SK-N-SH (cell line): ENCODE results near the gene PRICKLE2. TPM values are rescaled to one million over a fixed set of nuclear protein-coding genes. Genes with fewer than 3 reads are reported as not detected.

Experiments
- CTCF ChIA-PET: fragments of 300-600, 350-600 bp; formaldehyde crosslinking; extraction: SDS; loops from one replicate; lab custom pipeline; 2021; lab: Yijun Ruan, JAX
- POLR2A ChIA-PET: fragments of 350-600 bp; sonication (Branson Sonifier 250); formaldehyde crosslinking; extraction: SDS; loops from one replicate; lab custom pipeline; 2020; ENCODE audit warnings: antibody characterized with exemption, inconsistent platforms; lab: Yijun Ruan, JAX
- DNase-seq: peaks from one replicate; pipeline ENCODE4 v3.0.0; 2012
- H2AFZ ChIP-seq: fragments of 200-600 bp; sonication (generic); 2 replicates; pipeline ENCODE4 v1.8.1; 2016; ENCODE audit warnings: antibody characterized with exemption, mild to moderate bottlenecking, low read depth
- H3F3A ChIP-seq: fragments of 200-600 bp; sonication (generic); replicated peaks from 2 replicates; pipeline ENCODE3; 2016; ENCODE audit warnings: antibody characterized with exemption, mild to moderate bottlenecking; ENCODE audit not compliant: insufficient read depth
- H3K27ac ChIP-seq, 2 experiments: fragments of 200-500 bp in 1 of 2; fragments of 200-600 bp in 1 of 2; sonication (Bioruptor generic) in 1 of 2; sonication (generic), shearing (Covaris generic) in 1 of 2; 2 replicates each; pipeline versions ENCODE4 v1.5.1 to v1.6.1; 2014 to 2016; ENCODE audit warnings: low read depth in 2 of 2, inconsistent platforms in 1 of 2, low read length in 1 of 2, mild to moderate bottlenecking in 1 of 2, mixed read lengths in 1 of 2
- H3K27me3 ChIP-seq: fragments of 200-600 bp; sonication (generic), shearing (Covaris generic); 2 replicates; pipeline ENCODE4 v1.6.1; 2016; ENCODE audit warnings: mixed run types; ENCODE audit not compliant: insufficient read depth
- H3K36me3 ChIP-seq, 2 experiments: fragments of 200-500 bp in 1 of 2; fragments of 200-600 bp in 1 of 2; sonication (Bioruptor generic) in 1 of 2; sonication (generic) in 1 of 2; replicated peaks in 1 of 2; 2 replicates each; pipeline versions ENCODE3 to v1.5.1; 2014 to 2016; ENCODE audit warnings: low read length in 1 of 2, mild to moderate bottlenecking in 1 of 2; ENCODE audit not compliant: insufficient read depth in 2 of 2, control insufficient read depth in 1 of 2
- H3K4me1 ChIP-seq, 2 experiments: fragments of 200-500 bp in 1 of 2; fragments of 200-600 bp in 1 of 2; sonication (Bioruptor generic) in 1 of 2; sonication (generic), shearing (Covaris generic) in 1 of 2; 2 replicates each; pipeline versions ENCODE4 v1.5.1 to v1.6.1; 2014 to 2016; ENCODE audit warnings: low read depth in 1 of 2, low read length in 1 of 2, mixed run types in 1 of 2; ENCODE audit not compliant: insufficient read depth in 2 of 2, control insufficient read depth in 1 of 2
- H3K4me2 ChIP-seq: fragments of 200-600 bp; sonication (generic), shearing (Covaris generic); 2 replicates; pipeline ENCODE4 v1.6.1; 2017; ENCODE audit warnings: mixed run types
- H3K4me3 ChIP-seq, 2 experiments: fragments of 200-500 bp in 1 of 2; fragments of 200-600 bp in 1 of 2; sonication (Bioruptor generic) in 1 of 2; sonication (generic), shearing (Covaris generic) in 1 of 2; 2 replicates each; pipeline versions ENCODE4 v1.5.1 to v1.8.1; 2014 to 2016; ENCODE audit warnings: low read depth in 2 of 2, inconsistent platforms in 1 of 2, low read length in 1 of 2, mild to moderate bottlenecking in 1 of 2, mixed read lengths in 1 of 2, moderate library complexity in 1 of 2
- H3K79me2 ChIP-seq: fragments of 200-600 bp; sonication (generic); 2 replicates; pipeline ENCODE4 v1.8.1; 2017; ENCODE audit warnings: mild to moderate bottlenecking; ENCODE audit not compliant: insufficient read depth
- H3K9ac ChIP-seq: fragments of 200-600 bp; sonication (generic); 2 replicates; pipeline ENCODE4 v1.6.1; 2017; ENCODE audit warnings: mixed run types
- H3K9me2 ChIP-seq: fragments of 200-600 bp; sonication (generic); 2 replicates; pipeline ENCODE4 v1.6.1; 2017; ENCODE audit warnings: mixed run types
- H3K9me3 ChIP-seq: fragments of 200-600 bp; sonication (generic); 2 replicates; pipeline ENCODE4 v1.6.1; 2017; ENCODE audit warnings: mixed run types, mild to moderate bottlenecking, moderate library complexity
- H4K20me1 ChIP-seq: fragments of 200-600 bp; sonication (generic); 2 replicates; pipeline ENCODE4 v1.6.1; 2017; ENCODE audit warnings: mild to moderate bottlenecking, mixed run types; ENCODE audit not compliant: insufficient read depth
- EP300 ChIP-seq, 2 experiments: IDR thresholded peaks; 2 replicates each; pipeline versions ENCODE4 v1.4.0 to v1.6.1; 2012; ENCODE audit warnings: borderline replicate concordance in 1 of 2, low read depth in 1 of 2, low read length in 1 of 2
- MEF2A ChIP-seq: IDR thresholded peaks from 2 replicates; pipeline ENCODE4 v1.4.0; 2012; ENCODE audit warnings: low read depth, borderline replicate concordance
- MXI1 ChIP-seq: IDR thresholded peaks from 2 replicates; pipeline ENCODE4 v1.6.1; 2012; ENCODE audit warnings: mild to moderate bottlenecking, low read depth, low read length, improper control_type of control experiment
- POLR2AphosphoS5 ChIP-seq: IDR thresholded peaks from 2 replicates; pipeline ENCODE4 v1.6.1; 2012; ENCODE audit warnings: low read depth, low read length
- RAD21 ChIP-seq: IDR thresholded peaks from 2 replicates; pipeline ENCODE4 v1.6.1; 2012; ENCODE audit warnings: mild to moderate bottlenecking, low read length
- RFX5 ChIP-seq: IDR thresholded peaks from 2 replicates; pipeline ENCODE4 v1.6.1; 2012; ENCODE audit warnings: mild to moderate bottlenecking, improper control_type of control experiment, low read length
- SIN3A ChIP-seq: IDR thresholded peaks from 2 replicates; pipeline ENCODE4 v1.6.1; 2012; ENCODE audit warnings: low read depth, mild to moderate bottlenecking, low read length, moderate library complexity, borderline replicate concordance
- SMC3 ChIP-seq: IDR thresholded peaks from 2 replicates; pipeline ENCODE4 v1.6.1; 2012; ENCODE audit warnings: low read depth, low read length, improper control_type of control experiment
- USF1 ChIP-seq: IDR thresholded peaks from 2 replicates; pipeline ENCODE4 v1.4.0; 2012; ENCODE audit warnings: low read depth, borderline replicate concordance
- USF2 ChIP-seq: fragments of 150-350 bp; IDR thresholded peaks from 2 replicates; pipeline ENCODE4 v1.6.1; 2017; ENCODE audit warnings: antibody characterized with exemption, low read length, low read depth, borderline replicate concordance
- WGBS: methylation state at CpG from one replicate; pipeline ENCODE4 v1.1.6; 2017; ENCODE audit warnings: low lambda C conversion rate; 5-methylcytosine and 5-hydroxymethylcytosine counted together
- polyA plus RNA-seq, 3 experiments: library from polyadenylated mRNA; depleted of rRNA; stranded (reverse); fragments of >200 nt; gene quantifications; 2 replicates each; pipeline ENCODE4 v1.2.3, GENCODE V29; 2012
- TF ChIP-seq, protein P1 (sequence below): fragments of 150-350 bp; IDR thresholded peaks from 2 replicates; pipeline ENCODE4 v1.6.1; 2016; ENCODE audit warnings: mild to moderate bottlenecking, low read depth, low read length
- TF ChIP-seq, protein P2 (sequence below): fragments of 200-600 bp; sonication (generic); IDR thresholded peaks from 2 replicates; pipeline ENCODE4 v1.6.1; 2017; ENCODE audit warnings: antibody characterized with exemption, mild to moderate bottlenecking, moderate library complexity

PRICKLE2 gene
- polyA plus RNA-seq, 1 of the 3 experiments (the other 2 are of a cell fraction), result 0.67 TPM

DNA sequence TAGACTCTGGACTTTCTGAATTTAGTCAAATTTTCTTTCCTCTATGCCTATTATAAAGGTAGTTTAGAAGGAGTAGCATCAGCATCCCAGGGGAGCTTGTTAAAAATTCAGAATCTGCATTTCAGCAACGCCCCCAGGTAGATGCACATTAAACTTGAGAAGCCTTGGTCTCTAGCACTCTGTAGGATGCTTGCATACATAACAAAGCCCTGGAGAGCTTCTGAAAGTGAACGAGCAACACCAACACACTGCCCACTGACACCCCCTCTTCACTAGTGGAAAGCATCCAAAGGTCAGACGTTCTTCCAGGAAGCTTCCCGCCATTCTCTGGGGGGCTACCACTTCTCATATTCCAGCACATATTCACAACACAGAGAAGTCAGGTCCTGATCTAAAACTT, 6.5 kb downstream of the PRICKLE2 start:
- DNase-seq, result no peak
- TF ChIP-seq USF1 (no peak), SMC3 (no peak)
- Histone ChIP-seq H3K9ac (no peak overlapping the region), H3K79me2 (peaks cover under 1% of the 10 kb centered on the region), H3K4me3 (no peak overlapping the region), H3K4me1 (peaks cover 22 to 27% of the 10 kb centered on the region in 2 experiments), H3K27ac (no peak overlapping the region), H3K9me3 (no peaks in the 10 kb centered on the region), H3K36me3 (no peaks in the 10 kb centered on the region), H3F3A (peaks cover 6% of the 10 kb centered on the region), H4K20me1 (no peaks in the 10 kb centered on the region), H2AFZ (no peak overlapping the region), H3K9me2 (no peaks in the 10 kb centered on the region), H3K4me2 (no peak overlapping the region), H3K27me3 (no peaks in the 10 kb centered on the region)
- ChIA-PET POLR2A (interaction anchor here (1.0 kb wide), 1 partner anchor 11 kb away, joined by 5 read pairs; no protein-coding TSS in a partner anchor), CTCF (interaction anchor here (1.1 kb wide), 1 partner anchor 12 kb away, joined by 3 read pairs; no protein-coding TSS in a partner anchor)
- 83% methylated on average over 4 of the region's 4 CpGs for WGBS

DNA sequence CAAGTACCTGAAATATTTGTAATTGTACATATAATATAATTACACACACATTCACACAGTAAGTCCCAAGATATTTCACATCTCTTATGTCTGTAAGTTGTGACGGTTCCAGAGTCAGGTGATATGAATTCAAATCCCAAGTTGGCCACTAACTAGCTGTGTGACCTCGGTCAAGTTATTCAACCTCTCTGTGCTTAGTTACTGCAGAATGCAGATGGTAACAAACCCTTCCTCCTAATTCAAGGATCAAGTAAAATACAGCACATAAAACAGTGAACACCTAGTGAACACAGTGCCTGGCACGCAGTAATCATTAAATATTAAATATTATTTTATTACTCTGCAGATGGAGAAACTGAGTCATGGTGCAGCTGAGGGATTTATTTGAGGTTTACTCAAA, 6.9 kb downstream of the PRICKLE2 start:
- Histone ChIP-seq H3K4me1 (peaks cover 25 to 28% of the 10 kb centered on the region in 2 experiments), H3K79me2 (no peaks in the 10 kb centered on the region; the same call in 1 of the 2 replicates), H2AFZ (no peak overlapping the region), H3K4me3 (no peak overlapping the region), H3K36me3 (no peaks in the 10 kb centered on the region), H3K9me3 (no peaks in the 10 kb centered on the region), H3K27ac (no peak overlapping the region), H3K4me2 (no peak overlapping the region), H3K9ac (no peak overlapping the region), H3K9me2 (no peaks in the 10 kb centered on the region), H4K20me1 (no peaks in the 10 kb centered on the region), H3K27me3 (no peaks in the 10 kb centered on the region), H3F3A (peaks cover 6% of the 10 kb centered on the region)
- 93% methylated on average over 3 of the region's 3 CpGs for WGBS
- POLR2A ChIA-PET, result interaction anchor here (1.0 kb wide), 1 partner anchor 10 kb away, joined by 5 read pairs; no protein-coding TSS in a partner anchor
- no peak for DNase-seq
- TF ChIP-seq RAD21 (no peak), RFX5 (no peak)
- CTCF ChIA-PET, result interaction anchor here (1.1 kb wide), 1 partner anchor 11 kb away, joined by 3 read pairs; no protein-coding TSS in a partner anchor

DNA sequence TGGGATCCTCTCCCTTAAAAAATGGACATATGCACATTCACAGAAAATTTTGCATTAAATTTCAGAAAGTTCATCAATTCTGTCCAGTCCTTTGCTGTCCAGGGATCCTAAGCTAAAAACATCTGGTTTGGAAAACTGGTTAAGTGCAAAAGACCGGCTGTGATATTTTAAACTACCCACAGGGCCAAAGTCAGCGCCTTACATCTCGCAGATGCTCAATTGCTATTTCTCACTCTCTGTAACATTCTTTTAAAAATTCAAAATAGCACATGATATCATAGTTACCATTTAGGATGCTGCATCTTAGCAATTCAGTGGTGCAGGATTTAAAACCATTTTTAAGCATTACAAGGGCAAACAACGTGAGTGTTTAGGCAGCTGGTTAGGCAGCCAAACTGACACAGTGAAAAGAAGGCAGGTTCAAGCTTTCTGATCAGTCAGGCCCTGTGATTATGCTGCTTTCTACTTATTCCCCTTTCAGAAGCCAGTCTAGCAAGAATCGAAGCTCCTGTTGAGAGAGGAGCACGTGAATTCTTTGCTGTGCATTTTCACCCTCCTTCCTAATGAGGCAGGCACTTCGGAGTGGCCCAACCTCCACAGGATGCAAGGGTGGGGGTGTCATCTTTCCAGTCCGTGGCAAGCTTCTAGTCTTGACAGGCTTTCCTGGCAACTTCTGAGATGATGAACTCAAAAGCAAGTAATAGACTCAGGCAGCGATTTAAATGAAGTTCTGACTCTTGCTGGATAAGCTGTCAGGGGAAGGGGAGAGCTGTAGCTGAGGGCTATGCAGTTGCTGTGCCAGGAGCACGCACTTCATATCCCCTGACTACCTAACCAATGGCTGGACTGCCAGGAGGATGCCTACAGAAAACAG, 8.8 kb downstream of the PRICKLE2 start:
- Histone ChIP-seq H3K9me2 (no peaks in the 10 kb centered on the region), H3K4me1 (peaks cover 24 to 28% of the 10 kb centered on the region in 2 experiments), H3F3A (peaks cover 6% of the 10 kb centered on the region), H3K9me3 (no peaks in the 10 kb centered on the region), H3K79me2 (no peaks in the 10 kb centered on the region), H3K4me3 (no peak overlapping the region), H3K36me3 (no peaks in the 10 kb centered on the region), H3K27ac (peak overlapping the region in 1 of 2 experiments; percentile 39; a peak in 2 of 4 replicates), H2AFZ (peak overlapping the region; percentile 24), H3K27me3 (no peaks in the 10 kb centered on the region), H3K9ac (no peak overlapping the region), H3K4me2 (peak overlapping the region; percentile 45; the same call in 1 of the 2 replicates), H4K20me1 (no peaks in the 10 kb centered on the region)
- ChIA-PET POLR2A (no interaction called here), CTCF (interaction anchor here (1.6 kb wide), 1 partner anchor 185 kb away, joined by 6 read pairs; no protein-coding TSS in a partner anchor)
- no peak for DNase-seq
- WGBS, result 75% methylated on average over 10 of the region's 10 CpGs
- TF ChIP-seq, protein P1, sequence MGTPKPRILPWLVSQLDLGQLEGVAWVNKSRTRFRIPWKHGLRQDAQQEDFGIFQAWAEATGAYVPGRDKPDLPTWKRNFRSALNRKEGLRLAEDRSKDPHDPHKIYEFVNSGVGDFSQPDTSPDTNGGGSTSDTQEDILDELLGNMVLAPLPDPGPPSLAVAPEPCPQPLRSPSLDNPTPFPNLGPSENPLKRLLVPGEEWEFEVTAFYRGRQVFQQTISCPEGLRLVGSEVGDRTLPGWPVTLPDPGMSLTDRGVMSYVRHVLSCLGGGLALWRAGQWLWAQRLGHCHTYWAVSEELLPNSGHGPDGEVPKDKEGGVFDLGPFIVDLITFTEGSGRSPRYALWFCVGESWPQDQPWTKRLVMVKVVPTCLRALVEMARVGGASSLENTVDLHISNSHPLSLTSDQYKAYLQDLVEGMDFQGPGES, result no peak
- TF ChIP-seq MEF2A, result no peak
- TF ChIP-seq USF1, result no peak
- no peak for TF ChIP-seq MXI1
- TF ChIP-seq, protein P2, sequence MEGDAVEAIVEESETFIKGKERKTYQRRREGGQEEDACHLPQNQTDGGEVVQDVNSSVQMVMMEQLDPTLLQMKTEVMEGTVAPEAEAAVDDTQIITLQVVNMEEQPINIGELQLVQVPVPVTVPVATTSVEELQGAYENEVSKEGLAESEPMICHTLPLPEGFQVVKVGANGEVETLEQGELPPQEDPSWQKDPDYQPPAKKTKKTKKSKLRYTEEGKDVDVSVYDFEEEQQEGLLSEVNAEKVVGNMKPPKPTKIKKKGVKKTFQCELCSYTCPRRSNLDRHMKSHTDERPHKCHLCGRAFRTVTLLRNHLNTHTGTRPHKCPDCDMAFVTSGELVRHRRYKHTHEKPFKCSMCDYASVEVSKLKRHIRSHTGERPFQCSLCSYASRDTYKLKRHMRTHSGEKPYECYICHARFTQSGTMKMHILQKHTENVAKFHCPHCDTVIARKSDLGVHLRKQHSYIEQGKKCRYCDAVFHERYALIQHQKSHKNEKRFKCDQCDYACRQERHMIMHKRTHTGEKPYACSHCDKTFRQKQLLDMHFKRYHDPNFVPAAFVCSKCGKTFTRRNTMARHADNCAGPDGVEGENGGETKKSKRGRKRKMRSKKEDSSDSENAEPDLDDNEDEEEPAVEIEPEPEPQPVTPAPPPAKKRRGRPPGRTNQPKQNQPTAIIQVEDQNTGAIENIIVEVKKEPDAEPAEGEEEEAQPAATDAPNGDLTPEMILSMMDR, result no peak
- TF ChIP-seq EP300 (IDR thresholded peaks at IDR 0.05; ENCODE audit: borderline replicate concordance in 1 of 2, low read depth in 1 of 2, low read length in 1 of 2), result no peak
- TF ChIP-seq USF2, result no peak
- TF ChIP-seq POLR2AphosphoS5, result no peak
- no peak for TF ChIP-seq SIN3A
